Measurements from ENCODE around the gene DDX27.

- TF ChIP-seq, protein P1, sequence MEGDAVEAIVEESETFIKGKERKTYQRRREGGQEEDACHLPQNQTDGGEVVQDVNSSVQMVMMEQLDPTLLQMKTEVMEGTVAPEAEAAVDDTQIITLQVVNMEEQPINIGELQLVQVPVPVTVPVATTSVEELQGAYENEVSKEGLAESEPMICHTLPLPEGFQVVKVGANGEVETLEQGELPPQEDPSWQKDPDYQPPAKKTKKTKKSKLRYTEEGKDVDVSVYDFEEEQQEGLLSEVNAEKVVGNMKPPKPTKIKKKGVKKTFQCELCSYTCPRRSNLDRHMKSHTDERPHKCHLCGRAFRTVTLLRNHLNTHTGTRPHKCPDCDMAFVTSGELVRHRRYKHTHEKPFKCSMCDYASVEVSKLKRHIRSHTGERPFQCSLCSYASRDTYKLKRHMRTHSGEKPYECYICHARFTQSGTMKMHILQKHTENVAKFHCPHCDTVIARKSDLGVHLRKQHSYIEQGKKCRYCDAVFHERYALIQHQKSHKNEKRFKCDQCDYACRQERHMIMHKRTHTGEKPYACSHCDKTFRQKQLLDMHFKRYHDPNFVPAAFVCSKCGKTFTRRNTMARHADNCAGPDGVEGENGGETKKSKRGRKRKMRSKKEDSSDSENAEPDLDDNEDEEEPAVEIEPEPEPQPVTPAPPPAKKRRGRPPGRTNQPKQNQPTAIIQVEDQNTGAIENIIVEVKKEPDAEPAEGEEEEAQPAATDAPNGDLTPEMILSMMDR (IDR thresholded peaks at IDR 0.05; ENCODE audit: low read depth, low read length, missing input control), result no peak
- TF ChIP-seq, protein P2, sequence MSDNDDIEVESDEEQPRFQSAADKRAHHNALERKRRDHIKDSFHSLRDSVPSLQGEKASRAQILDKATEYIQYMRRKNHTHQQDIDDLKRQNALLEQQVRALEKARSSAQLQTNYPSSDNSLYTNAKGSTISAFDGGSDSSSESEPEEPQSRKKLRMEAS (IDR thresholded peaks at IDR 0.05), result no peak
- TF ChIP-seq, protein P3, sequence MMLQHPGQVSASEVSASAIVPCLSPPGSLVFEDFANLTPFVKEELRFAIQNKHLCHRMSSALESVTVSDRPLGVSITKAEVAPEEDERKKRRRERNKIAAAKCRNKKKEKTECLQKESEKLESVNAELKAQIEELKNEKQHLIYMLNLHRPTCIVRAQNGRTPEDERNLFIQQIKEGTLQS (IDR thresholded peaks at IDR 0.05), result no peak
- TF ChIP-seq, protein P4, sequence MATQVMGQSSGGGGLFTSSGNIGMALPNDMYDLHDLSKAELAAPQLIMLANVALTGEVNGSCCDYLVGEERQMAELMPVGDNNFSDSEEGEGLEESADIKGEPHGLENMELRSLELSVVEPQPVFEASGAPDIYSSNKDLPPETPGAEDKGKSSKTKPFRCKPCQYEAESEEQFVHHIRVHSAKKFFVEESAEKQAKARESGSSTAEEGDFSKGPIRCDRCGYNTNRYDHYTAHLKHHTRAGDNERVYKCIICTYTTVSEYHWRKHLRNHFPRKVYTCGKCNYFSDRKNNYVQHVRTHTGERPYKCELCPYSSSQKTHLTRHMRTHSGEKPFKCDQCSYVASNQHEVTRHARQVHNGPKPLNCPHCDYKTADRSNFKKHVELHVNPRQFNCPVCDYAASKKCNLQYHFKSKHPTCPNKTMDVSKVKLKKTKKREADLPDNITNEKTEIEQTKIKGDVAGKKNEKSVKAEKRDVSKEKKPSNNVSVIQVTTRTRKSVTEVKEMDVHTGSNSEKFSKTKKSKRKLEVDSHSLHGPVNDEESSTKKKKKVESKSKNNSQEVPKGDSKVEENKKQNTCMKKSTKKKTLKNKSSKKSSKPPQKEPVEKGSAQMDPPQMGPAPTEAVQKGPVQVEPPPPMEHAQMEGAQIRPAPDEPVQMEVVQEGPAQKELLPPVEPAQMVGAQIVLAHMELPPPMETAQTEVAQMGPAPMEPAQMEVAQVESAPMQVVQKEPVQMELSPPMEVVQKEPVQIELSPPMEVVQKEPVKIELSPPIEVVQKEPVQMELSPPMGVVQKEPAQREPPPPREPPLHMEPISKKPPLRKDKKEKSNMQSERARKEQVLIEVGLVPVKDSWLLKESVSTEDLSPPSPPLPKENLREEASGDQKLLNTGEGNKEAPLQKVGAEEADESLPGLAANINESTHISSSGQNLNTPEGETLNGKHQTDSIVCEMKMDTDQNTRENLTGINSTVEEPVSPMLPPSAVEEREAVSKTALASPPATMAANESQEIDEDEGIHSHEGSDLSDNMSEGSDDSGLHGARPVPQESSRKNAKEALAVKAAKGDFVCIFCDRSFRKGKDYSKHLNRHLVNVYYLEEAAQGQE (IDR thresholded peaks at IDR 0.05), result no peak
Observed at GRCh38 chr20:49276161-49276960, 57.1 kb downstream of the DDX27 start.
